ENCODE data around the gene PILRA. TPM values are rescaled to one million over a fixed set of nuclear protein-coding genes. Genes with fewer than 3 reads are reported as not detected.

PILRA gene
- total and polyA plus RNA-seq, 9 donors = 1.5 to 25.9 (median 4.8) TPM

DNA sequence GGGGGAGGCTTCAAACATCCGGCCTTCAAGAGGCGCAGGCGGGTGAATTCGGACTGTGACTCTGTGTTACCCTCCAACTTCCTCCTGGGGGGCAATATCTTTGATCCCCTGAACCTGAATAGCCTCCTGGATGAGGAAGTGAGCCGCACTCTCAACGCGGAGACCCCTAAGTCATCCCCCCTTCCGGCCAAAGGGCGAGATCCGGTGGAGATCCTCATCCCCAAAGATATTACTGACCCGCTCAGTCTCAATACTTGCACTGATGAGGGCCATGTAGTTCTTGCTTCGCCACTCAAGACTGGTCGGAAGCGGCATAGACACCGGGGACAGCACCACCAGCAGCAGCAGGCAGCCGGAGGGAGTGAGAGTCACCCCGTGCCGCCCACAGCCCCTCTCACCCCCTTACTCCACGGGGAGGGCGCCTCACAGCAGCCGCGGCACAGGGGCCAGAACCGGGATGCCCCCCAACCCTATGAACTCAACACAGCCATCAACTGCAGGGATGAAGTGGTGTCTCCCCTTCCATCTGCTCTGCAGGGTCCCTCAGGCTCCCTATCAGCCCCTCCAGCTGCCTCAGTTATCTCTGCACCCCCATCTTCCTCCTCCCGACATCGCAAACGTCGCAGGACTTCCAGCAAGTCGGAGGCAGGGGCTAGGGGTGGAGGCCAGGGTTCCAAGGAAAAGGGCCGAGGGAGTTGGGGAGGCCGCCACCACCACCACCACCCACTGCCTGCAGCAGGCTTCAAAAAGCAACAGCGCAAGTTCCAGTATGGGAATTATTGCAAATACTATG lies 57.4 kb downstream of the PILRA start:
- Histone ChIP-seq H3K27me3 (no peaks in the 10 kb centered on the region), H3K9me3 (no peaks in the 10 kb centered on the region), H3K4me1 (ENCODE audit: insufficient read depth) (peaks cover 21% of the 10 kb centered on the region), H3K4me3 (peak overlapping the region; percentile 70), H3K27ac (peak overlapping the region; percentile 98 to 99), H3K36me3 (no peaks in the 10 kb centered on the region)
- intact Hi-C loops (cut with DNase I) = no loop called here
- WGBS, 3 donors = 17 to 22% (median 21%) methylated on average over 29 to 31 of the region's 31 CpGs
- DNase-seq = peak; percentile 37 to 60 (median 55)
- TF ChIP-seq POLR2A (IDR thresholded peaks at IDR 0.05) (no peak), EP300 (IDR thresholded peaks at IDR 0.05) (no peak), CTCF (IDR thresholded peaks at IDR 0.05) (no peak)

GRCh38 chr7:100431286-100431735 lies 58.0 kb downstream of the PILRA start:
- intact Hi-C loops (cut with DNase I) = no loop called here
- Histone ChIP-seq H3K27me3 (no peaks in the 10 kb centered on the region), H3K4me3 (peak overlapping the region; percentile 70), H3K36me3 (no peaks in the 10 kb centered on the region), H3K9me3 (no peaks in the 10 kb centered on the region), H3K4me1 (ENCODE audit: insufficient read depth) (peaks cover 21% of the 10 kb centered on the region), H3K27ac (no peak overlapping the region)
- no peak for TF ChIP-seq CTCF (IDR thresholded peaks at IDR 0.05)
- TF ChIP-seq POLR2A (IDR thresholded peaks at IDR 0.05) = no peak
- no peak for TF ChIP-seq EP300 (IDR thresholded peaks at IDR 0.05)
- WGBS, 3 donors = 79 to 84% (median 80%) methylated on average over 23 of the region's 23 CpGs
- DNase-seq = peak in 3 of 5 donors; percentile 45 to 58 (median 57)

DNA sequence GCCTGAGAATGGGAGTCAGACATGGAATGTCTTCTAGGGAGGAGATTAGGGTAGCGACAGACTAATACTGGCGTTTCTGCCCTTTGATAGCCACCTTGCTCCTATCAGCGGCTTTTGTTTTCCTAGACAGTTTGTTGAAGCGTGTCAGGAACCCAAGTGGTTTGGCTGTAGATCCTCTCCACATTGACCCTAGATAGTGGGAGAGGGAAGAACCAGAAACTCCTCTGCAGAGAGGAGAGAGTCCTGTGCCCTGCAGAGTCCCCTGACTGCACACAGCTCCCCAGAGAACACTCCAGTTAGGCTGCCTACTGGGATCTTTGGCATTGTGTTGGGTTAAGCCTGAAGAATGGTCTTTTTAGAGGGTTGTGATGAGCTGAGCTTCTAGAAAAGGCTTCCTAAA lies 58.8 kb downstream of the PILRA start:
- TF ChIP-seq EP300 (IDR thresholded peaks at IDR 0.05) = no peak
- TF ChIP-seq POLR2A (IDR thresholded peaks at IDR 0.05) = no peak
- no peak for TF ChIP-seq CTCF (IDR thresholded peaks at IDR 0.05)
- Histone ChIP-seq H3K4me3 (no peak overlapping the region), H3K36me3 (no peaks in the 10 kb centered on the region), H3K9me3 (no peaks in the 10 kb centered on the region), H3K4me1 (ENCODE audit: insufficient read depth) (peaks cover 23% of the 10 kb centered on the region), H3K27ac (no peak overlapping the region), H3K27me3 (no peaks in the 10 kb centered on the region)
- WGBS, 3 donors = 60 to 82% (median 62%) methylated on average over 4 of the region's 4 CpGs
- no peak for DNase-seq
- intact Hi-C loops (cut with DNase I) = no loop called here

GRCh38 chr7:100432621-100433275 lies 59.5 kb downstream of the PILRA start:
- H3K4me1 ChIP-seq (ENCODE audit: insufficient read depth) = peaks cover 23% of the 10 kb centered on the region
- no peak for DNase-seq
- intact Hi-C loops (cut with DNase I) = no loop called here

GRCh38 chr7:100433276-100433591 lies 59.9 kb downstream of the PILRA start:
- Histone ChIP-seq H3K27ac (no peak overlapping the region), H3K4me1 (ENCODE audit: insufficient read depth) (peaks cover 23% of the 10 kb centered on the region)
- 59 to 70% (median 69%) methylated on average over 4 of the region's 4 CpGs for WGBS, 3 donors

More at GRCh38 chr7:100432621-100433275, 59.5 kb downstream of the PILRA start:
- Histone ChIP-seq H3K9me3 (no peaks in the 10 kb centered on the region), H3K27me3 (no peaks in the 10 kb centered on the region), H3K4me3 (no peak overlapping the region), H3K36me3 (no peaks in the 10 kb centered on the region), H3K27ac (no peak overlapping the region)
- TF ChIP-seq EP300 (IDR thresholded peaks at IDR 0.05) = no peak
- no peak for TF ChIP-seq POLR2A (IDR thresholded peaks at IDR 0.05)
- 83 to 86% (median 84%) methylated on average over 21 of the region's 21 CpGs for WGBS, 3 donors

More at GRCh38 chr7:100433276-100433591, 59.9 kb downstream of the PILRA start:
- Histone ChIP-seq H3K27me3 (no peaks in the 10 kb centered on the region), H3K36me3 (no peaks in the 10 kb centered on the region), H3K4me3 (no peak overlapping the region), H3K9me3 (no peaks in the 10 kb centered on the region)
- DNase-seq = no peak
- TF ChIP-seq EP300 (IDR thresholded peaks at IDR 0.05) = no peak
- intact Hi-C loops (cut with DNase I) = no loop called here
